Urothelium cell line (cell line): ENCODE measurements around the gene USH1C.
A peak's percentile ranks its signal among the peaks of the same experiment; 100 is the strongest.

ENCODE experiments used
- DNase-seq: peaks from one replicate; pipeline ENCODE4 v3.0.0; 2011; ENCODE audit warnings: low spot score, mixed read lengths
- FAIRE-seq: peaks from 2 replicates; lab custom pipeline; 2011; peaks lifted over from hg19 to GRCh38; lab: Jason Lieb, UNC

Gene USH1C

DNA sequence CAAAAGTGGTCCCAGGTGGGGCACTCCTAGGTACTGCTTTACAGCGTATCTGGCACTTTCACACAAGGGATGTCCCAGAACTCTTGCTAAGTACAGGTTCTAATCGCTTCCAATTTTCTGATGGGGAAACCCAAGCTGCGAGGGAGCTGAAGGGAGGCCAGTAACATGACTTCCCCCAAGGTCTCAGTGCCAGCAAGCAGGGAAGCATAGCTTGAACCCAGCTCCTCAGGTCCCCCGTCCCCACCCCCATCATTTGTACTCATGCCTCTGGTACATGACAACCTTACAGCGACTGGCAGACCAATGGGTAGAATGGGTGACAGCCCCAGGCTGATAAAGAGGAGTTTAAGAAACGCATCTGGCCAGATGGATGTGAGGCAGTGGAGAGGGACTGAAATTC is 66.9 kb downstream of the USH1C start:
- no peak for FAIRE-seq
- DNase-seq = no peak

DNA sequence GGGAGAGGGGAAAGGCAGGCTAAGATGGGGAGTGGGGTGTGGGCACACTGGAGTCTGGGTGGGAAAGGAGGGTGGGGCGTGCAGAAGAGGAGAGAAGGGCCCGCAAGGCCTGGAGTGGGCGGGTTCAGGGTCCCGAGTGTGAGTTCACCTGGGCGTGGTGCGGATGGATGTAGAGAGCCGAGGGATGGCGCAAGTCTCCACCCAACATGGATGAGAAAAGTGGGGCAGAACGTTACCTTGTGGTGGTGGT is 67.2 kb downstream of the USH1C start:
- no peak for FAIRE-seq
- no peak for DNase-seq

DNA sequence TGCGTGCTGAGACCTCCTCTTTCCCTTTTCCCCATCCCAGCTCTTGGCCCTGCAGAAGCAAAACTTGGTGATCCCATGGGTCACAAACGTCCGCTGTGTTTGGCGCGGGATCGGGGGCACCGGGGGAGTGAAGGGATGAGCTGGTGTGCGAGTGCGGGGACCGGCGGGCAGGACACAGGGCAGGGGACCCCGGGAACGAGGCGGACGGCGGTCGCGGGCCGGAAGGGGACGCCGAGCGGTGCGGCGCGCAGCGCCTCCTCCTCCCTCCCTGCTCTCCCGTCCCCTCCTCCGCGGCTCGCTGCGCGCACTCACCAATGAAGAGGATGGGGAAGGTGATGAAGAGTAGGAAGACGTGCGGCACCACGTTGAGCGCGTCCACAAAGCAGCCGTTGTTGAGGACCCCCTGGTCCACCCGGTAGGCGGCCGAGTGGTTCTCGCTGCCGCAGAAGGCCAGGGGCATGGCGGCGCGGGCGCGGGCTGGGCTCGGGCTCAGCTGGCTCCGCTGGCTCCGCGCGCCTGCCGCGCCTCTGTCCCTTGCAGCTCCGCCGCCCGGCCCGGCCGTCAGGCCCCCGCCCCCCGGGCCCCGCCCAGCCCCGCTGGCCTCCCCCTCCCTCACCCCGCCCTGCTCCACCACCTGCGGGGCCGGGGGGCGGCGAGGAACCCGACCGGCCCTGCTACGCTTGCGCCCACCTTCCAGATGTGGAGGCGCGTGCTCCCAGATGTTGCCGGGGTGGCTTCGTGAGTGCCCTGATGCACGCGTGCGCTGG is 67.7 kb downstream of the USH1C start, which contains the start of gene ABCC8:
Gene ABCC8 (minus strand): TSS at position 529 of the 767 bp plus-strand sequence. CDS start 69 bp downstream, at position 460.
- no peak for FAIRE-seq
- peak; percentile 47 for DNase-seq

DNA sequence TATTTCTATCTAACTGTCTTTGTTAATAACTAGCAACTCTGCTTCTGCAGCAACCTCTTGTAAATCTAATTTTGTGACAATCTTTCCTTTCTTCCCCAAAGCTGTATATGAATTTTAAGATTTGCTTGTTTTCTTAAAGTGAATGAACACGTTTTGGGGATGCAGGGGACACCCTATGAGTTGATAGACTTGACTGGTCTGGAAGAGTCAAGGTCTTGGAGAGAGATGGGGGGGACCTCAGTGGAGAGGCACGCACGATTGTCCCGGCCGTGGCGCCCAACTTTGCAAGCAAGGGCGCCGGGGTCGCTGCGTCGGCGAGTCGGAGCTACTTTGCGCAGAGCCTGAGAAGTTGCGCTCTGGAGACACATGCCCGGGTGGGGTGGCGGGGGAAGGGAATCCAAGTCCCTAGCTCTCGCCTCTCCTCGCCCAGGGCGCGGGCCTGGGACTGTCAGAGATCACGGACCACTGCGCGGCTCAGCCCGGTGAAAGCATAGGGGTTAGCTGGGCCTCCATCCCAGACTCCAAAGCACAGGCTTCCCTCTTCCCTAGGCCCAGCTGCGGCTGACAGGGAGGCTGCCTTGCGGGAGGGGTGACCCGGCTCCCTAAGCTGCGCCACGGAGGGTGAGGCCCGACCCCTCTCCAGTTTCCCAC is 68.4 kb downstream of the USH1C start:
- FAIRE-seq = no peak
- DNase-seq = no peak

DNA sequence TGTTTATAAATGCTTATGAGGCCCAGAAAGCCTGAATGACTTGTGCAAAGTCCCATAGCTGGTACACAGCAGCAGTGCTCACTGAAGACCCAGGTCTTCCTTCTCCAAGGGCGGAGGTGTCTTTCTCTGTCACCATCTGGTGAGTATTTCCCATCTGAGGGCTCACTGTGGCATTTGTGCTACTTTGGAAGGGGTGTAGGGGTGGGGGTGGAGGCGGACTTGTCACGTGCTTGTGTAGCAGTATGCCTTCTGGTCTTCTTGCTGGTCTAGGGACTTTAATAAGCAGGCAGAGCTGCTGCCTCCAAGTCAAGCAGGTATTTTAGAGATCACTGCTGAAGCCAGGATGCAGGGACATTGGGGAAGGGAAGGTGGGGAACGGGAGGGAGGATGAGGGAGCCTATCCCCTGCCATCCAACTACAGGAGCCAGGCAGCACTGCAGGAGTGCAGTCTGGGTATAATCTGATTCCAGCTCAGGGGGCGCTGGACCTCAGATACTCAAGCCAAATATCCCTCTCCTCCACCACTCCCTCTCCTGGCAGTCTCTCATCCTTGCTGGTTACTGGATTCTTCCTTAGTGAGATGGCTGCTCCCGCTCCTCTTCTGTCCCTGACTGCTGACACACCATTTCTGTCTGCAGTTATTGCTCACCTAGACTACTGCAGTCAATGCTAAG is 71.0 kb downstream of the USH1C start:
- DNase-seq (peak; percentile 72), FAIRE-seq (no peak)

DNA sequence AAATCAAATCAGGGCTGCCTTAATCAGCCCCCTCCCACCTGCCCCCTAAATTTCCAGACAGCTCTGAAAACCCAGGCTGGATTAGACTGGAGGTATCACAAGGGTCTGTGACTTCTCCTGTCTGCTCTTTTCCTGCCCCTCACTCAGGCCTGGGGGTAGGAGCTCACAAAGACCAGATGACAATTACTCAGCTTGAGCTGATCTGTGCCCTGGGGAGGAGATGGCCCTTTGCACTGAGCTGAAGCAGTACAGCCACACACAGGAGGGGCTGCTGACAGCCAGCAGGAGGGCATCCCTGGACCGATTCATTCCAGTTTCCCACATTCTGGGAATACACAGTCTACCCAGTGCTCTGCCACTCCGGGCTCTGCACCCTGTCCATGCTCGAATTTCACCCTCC is 71.7 kb downstream of the USH1C start:
- no peak for DNase-seq
- FAIRE-seq = no peak

DNA sequence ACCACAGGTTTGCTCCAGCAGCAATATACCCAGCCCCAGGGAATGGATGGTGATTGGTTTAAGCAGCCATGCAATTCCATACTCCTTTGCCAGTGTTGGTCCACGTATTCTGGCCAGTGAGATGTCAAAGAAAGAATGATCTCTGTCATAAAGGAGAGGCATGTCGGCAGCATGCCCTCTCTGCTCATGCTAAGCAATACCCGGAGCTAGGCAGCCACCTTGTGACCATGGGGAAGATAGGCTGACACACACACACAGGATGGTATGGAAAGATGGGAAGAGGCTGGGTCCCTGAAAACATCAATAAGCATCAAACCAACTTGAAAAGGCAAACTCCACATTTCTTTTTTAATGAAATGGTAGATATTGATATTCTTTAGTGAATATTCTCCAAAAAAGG is 72.7 kb downstream of the USH1C start:
- DNase-seq (no peak), FAIRE-seq (no peak)

DNA sequence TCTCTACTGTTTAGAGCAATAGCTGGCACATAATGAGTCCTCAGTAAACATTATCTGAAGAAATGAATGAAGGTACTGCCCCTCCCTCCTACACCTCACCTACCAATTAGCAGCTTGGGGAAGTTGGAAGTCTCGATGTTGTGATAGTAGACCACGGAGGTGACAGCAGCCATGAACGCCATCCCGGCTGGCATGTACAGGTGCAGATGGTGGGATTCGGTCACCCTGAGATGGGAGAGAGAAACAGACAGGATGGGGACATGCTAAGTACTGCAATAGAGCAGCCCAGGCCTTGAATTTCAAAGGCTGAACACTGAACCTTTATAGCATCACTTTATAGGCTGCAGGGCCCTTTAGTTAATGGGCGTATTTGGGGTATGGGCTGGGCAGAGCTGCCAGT is 74.2 kb downstream of the USH1C start:
- FAIRE-seq (no peak), DNase-seq (no peak)

DNA sequence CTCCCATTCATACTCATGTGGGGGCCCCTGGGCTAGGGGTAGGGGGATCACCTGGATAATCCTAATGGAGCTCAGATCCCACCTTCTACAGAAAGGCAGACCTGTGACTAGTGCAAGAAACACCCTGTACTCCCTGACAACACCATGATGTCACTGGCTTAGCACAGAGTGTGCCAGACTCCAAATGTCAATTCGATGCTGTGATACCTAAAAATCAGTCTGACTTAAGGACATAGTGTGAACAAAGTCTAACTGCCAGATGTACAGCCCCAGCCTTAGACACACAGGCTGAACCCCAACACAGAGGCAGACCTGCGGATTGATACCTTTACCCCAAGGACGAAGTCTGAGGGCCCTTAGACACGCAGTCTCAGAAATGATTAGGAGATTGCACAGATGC is 76.1 kb downstream of the USH1C start:
- DNase-seq (no peak), FAIRE-seq (no peak)

DNA sequence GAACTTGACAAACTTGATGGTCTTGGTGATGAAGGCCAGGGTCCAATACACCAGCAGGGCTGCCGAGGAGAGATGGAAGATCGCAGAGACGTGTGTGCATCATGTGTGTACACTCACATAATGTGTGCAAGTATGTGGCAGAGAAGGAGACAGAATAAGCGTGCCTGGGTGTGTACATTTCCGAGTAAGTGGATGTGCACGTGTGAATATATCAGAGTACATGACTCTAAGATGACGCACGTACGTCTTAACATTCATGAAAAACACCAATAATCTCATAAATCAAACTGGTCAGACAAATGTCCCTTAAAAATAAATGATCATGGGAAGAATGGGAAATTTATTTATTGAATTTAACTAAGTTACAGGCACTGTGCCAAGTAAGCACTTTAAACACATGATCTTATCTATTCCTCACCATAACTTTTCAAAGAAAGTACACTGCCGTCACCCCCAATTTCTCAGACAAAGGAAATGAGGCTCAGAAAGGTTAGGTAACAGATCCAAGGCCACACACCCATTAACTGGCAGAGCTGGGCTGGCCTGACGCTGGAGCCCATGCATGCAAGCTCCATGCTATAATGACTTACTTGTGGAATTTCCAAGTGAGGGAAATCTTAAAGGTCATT is 80.6 kb downstream of the USH1C start:
- peak; percentile 23 for FAIRE-seq
- no peak for DNase-seq

DNA sequence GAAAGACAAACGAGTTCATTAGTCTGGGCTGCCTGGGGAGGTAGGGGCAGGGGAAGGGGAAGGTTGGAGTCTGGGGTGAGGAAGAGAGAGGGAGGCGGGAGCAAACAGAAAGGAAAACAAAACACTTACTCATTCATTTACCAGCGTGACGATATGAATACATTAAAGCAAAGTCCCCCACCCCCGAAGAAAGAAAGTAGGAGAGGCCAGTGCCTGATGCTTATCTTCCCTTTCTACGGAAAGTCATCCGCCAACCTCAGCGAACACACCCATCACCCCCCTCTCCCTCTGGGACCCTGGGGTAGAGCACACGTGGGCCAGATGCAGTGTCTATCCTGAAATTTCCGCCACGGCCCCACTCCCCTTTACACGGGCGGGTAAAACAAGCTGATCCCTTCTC is 81.3 kb downstream of the USH1C start:
- FAIRE-seq (no peak), DNase-seq (no peak)

DNA sequence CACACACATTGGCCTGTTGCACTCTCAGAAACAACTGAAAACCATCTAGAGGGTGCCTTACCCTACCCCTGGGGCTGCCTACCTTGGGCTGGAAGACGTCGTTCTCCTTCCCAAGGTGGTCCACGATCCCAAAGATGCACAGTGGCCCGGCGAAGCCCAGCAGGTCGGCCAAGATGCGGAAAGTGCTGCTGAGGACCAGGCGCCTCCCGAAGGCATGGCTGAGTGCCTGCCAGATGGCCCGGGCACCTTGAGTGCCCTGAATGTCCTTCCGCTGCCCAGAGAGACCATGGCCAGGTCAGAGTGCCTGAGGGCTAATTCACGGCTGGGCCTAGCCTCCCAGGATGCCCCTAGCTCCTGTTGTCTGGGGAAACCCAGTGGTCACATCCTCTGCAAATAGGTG is 83.8 kb downstream of the USH1C start:
- FAIRE-seq = no peak

DNA sequence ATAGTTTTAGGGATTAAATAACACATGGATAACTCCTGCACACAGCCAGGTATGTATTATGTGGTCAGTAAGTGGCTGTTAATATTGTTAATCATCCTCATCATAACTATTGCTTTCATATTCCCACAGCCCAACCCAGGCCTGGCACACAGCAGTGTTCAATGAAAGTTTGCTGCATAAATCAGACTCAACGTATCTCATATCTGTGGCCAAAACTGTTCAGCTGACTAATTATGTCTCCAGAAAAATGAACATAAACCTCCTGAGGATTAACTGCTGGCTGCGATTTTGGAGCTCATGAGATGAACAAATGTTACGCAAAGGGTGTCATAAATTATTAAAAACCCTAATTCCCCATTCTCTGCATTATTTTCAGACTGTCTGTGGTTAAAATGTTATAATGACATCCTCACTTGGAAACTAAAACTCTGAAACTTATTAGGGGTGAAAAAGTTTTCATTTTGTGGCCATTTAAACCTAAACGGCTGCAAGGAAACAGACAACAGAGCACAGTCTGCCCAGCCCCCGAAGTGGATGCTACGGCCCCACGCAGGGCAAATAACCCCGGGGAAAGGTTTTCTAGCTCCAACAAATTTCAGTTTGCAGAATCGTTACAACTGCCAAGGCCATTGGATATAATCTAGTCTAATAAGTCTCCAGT is 84.8 kb downstream of the USH1C start:
- DNase-seq (no peak), FAIRE-seq (no peak)

More for the DNA sequence above, 83.8 kb downstream of the USH1C start:
- DNase-seq = no peak

DNA sequence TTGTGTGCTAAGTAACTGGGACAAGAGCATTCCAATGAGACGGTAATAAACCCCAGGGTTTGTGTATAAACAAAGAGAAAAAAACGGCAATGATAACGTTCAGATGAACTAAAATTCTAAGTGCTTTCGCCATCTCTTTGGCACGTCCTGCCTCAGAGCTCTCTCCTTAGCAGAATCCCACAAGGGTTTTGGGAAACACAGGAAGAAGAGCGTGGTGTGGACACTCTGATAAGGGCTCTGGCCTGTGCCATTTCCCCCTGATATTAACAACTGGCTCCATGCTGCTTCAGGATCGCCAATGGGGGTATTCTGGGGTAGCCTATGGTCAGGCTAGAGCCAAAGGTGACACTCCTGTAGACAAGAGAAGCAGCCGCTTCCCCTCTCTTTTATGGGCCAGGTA is 85.9 kb downstream of the USH1C start:
- FAIRE-seq (no peak), DNase-seq (no peak)

DNA sequence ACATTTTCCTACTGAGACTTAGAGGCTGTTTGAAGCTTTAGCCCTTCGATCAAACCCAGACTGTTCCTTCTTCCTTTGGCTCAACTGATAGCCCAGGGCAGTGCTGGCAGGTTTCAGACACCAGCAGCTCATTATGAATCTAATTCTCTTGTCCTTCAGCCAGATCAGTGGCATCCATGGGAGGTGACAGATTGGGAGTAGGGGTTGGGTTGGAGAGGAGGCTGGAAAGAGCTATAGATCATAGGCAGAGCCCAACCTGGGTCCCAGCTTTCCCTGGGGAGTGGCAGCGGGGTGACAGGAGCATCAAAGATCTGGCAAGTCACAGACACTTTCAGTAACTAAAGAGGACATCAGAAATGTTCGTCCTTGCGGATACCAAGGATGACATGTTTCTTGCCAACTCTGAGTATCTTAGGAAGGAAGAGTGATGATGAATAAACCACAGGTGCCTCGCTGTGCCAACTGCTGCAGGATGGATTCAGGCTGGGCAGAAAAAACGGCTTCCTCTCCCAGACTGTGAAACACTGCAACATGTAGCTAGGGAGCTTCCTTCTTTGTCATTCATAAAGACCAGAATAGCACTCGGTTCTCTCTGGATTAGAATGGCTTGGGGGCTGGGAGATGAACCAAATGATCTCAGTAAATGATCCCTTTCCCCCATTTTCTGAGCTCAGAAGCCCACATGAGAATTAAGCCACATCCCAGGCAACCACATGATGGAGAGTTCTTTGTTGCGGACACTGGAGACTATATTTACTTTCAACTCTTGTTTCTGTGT is 86.6 kb downstream of the USH1C start:
- FAIRE-seq = no peak
- no peak for DNase-seq

DNA sequence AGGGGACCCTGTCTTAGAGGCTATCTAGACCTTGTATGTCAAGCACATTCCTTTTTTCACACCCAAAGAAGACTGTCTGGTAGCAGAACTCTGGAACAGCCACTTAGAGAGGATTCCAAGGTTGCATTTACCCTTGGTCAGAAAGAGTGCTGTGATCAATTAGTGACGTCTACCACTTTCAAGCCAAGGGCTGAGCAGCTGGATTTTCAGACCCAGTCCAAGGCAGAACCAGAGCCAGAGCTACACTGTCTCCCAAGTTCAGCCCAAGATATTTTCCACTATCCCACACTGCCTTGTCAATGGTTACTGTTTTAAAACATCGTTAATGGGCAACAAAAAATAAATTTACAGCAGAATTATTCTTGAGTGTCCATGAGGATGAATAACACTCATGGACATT is 91.5 kb downstream of the USH1C start:
- DNase-seq = no peak
- no peak for FAIRE-seq

DNA sequence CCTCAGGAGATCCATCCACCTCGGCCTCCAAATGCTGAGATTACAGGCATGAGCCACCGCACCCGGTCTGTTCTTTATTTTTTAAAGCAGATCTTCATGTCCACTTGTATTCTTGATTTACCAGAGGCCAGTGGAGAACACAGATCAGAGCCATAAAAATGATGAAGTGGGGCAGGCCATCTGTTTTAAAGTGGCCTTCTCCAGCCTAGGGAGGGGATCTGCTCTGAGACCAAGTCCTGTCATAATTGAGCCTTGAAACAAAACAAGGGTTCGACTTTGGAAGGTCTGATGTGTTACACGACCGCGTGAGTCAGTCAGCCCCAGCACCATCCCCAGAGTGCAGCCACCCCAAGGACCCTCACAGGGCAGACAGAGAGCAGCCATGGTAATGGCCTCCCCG is 95.1 kb downstream of the USH1C start:
- FAIRE-seq (no peak), DNase-seq (no peak)

DNA sequence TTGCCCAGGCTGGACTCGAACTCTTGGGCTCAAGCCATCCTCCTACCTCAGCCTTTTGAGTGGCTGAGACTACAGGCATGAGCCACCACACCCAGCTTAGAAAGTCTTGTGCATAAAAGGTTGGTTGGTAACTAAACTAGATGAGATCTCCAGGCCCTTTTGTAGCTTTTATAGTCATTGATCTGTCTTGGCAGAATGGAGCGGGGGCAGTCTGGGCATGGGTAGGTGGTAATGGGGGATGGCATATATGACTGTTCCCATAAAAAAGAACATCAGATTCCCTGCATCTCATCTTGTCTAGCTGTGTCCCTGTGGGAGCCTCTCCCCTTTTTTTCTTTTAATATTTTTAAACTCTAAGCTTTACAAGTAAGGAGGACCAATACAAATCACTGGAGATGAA is 97.7 kb downstream of the USH1C start:
- FAIRE-seq (no peak), DNase-seq (no peak)

DNA sequence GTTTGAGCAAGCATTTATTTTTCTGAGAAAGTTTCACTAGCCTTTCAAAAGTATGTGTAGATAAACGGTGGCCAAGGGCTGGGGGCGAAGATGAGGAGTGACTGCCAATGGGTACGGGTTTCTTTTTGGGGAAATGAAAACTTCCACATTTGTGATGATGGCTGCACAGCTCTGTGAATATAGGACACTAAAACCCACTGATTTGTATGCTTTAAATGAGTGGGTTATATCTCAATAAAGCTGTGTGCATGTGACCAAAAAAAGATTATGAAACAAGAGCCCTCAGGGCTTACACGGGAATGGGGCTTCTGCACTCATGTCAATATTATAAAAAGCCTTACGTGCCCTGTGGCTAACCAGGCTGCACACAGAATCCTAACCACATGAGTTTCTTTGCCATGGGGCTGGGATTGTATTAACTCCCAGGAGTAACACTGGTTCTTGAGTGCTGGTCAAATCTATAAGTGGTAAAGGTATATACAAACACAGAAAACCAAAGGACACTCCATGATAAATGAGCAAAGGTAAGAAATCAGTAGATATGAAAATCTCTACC is 98.9 kb downstream of the USH1C start:
- FAIRE-seq (no peak), DNase-seq (no peak)
